KMS-11 (cell line): Measurements from ENCODE around the gene HOXA9.

Source experiments
- H2AFZ ChIP-seq: fragments of 200-600 bp; sonication (generic); 2 replicates; pipeline ENCODE4 v1.6.1; 2016; ENCODE audit warnings: antibody characterized with exemption, mixed run types, low read depth
- H3K27ac ChIP-seq: fragments of 200-600 bp; sonication (generic); 2 replicates; pipeline ENCODE4 v1.6.1; 2016; ENCODE audit warnings: mild to moderate bottlenecking, mixed run types
- H3K27me3 ChIP-seq: fragments of 200-600 bp; sonication (generic); 2 replicates; pipeline ENCODE4 v1.6.1; 2017; ENCODE audit warnings: mild to moderate bottlenecking, low read depth, mixed run types, moderate library complexity; ENCODE audit not compliant: insufficient read depth
- H3K36me3 ChIP-seq: fragments of 200-600 bp; sonication (generic); 2 replicates; pipeline ENCODE4 v1.6.1; 2017; ENCODE audit warnings: mild to moderate bottlenecking, mixed run types; ENCODE audit not compliant: insufficient read depth
- H3K4me1 ChIP-seq: fragments of 200-600 bp; sonication (generic); 2 replicates; pipeline ENCODE4 v1.6.1; 2016; ENCODE audit warnings: mild to moderate bottlenecking, low read depth, mixed run types; ENCODE audit not compliant: poor library complexity, severe bottlenecking
- H3K4me2 ChIP-seq: fragments of 200-600 bp; sonication (generic); 2 replicates; pipeline ENCODE4 v1.7.0; 2016; ENCODE audit warnings: mild to moderate bottlenecking, mixed run types
- H3K4me3 ChIP-seq: fragments of 200-600 bp; sonication (generic); IDR thresholded peaks from 2 replicates; pipeline ENCODE4 v1.6.1; 2017; ENCODE audit warnings: low read depth, low read length, mixed read lengths; ENCODE audit not compliant: insufficient read depth
- H3K79me2 ChIP-seq: fragments of 200-600 bp; sonication (generic); 2 replicates; pipeline ENCODE4 v1.6.1; 2016; ENCODE audit warnings: low read depth, mixed run types; ENCODE audit not compliant: insufficient read depth
- H3K9ac ChIP-seq: fragments of 200-600 bp; sonication (generic); 2 replicates; pipeline ENCODE4 v1.6.1; 2016; ENCODE audit warnings: mild to moderate bottlenecking, mixed run types
- H4K20me1 ChIP-seq: fragments of 200-600 bp; sonication (generic); 2 replicates; pipeline ENCODE4 v1.6.1; 2016; ENCODE audit warnings: mild to moderate bottlenecking, mixed run types; ENCODE audit not compliant: insufficient read depth
- CTCF ChIP-seq: fragments of 200-600 bp; sonication (generic); conservative IDR thresholded peaks from 2 replicates; pipeline ENCODE4 v1.6.1; 2017; ENCODE audit warnings: low read depth, mild to moderate bottlenecking, antibody characterized with exemption, low read length, moderate library complexity, mixed read lengths

The HOXA9 gene

GRCh38 chr7:27130540-27131389 lies 34.6 kb downstream of the HOXA9 start, which contains the start of gene HOXA4:
Gene HOXA4 (minus strand): TSS chr7:27130757. CDS start chr7:27130733, 24 bp downstream.
- Histone ChIP-seq H3K27ac (peak within 1 kb of the TSS; percentile 94), H3K36me3 (no peaks in the 10 kb centered on the region), H3K79me2 (no peaks in the 10 kb centered on the region; the same call in 1 of the 2 replicates), H3K27me3 (no peaks in the 10 kb centered on the region), H3K9ac (peak within 1 kb of the TSS; percentile 94), H2AFZ (peak within 1 kb of the TSS; percentile 79), H3K4me2 (peak within 1 kb of the TSS; percentile 88), H3K4me3 (peak within 1 kb of the TSS; percentile 58), H4K20me1 (no peaks in the 10 kb centered on the region), H3K4me1 (peaks cover 45% of the 10 kb centered on the region)
- no peak for TF ChIP-seq CTCF

DNA sequence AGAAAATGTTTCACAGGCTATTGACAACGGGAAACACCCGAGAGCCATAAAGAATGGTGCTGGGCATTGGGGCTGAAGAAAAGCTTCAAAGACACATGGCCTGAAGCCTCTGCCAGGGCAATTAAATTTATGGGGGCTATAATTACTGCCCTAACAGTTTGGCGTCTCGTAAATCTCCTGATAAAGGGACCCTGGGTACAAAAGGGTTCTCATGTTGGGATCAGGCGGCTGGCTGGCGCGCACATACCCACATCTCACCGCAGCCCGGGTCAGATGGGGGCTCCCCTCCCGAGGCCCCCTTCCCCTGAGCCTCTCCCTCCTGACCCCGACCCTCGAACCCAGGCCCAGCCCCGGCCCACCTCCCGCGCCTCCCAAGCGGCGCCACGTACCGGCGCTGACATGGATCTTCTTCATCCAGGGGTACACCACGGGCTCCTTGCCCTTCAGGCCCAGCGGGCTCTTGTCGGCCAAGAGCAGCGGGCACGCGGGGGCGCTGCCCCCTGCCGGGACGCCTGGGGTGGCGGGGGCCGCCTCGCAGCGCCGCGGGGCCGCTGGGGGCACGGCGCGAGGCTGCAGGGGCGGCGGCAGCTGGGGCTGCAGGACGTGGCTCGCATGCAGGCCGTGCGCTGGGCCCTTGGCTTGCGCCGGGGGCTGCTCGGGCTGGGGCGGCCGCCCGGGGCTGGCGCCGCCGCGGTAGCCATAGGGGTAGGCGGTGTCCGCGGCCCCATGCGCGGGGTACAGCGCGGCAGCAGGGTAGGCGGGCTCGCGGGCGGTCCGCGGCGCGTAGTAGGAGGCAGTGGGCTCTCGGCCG lies 35.4 kb downstream of the HOXA9 start:
- Histone ChIP-seq H3K4me1 (peaks cover 37% of the 10 kb centered on the region), H4K20me1 (no peaks in the 10 kb centered on the region), H3K4me3 (no peak overlapping the region), H2AFZ (peak overlapping the region; percentile 79), H3K27ac (peak overlapping the region; percentile 94), H3K4me2 (peak overlapping the region; percentile 88), H3K36me3 (no peaks in the 10 kb centered on the region), H3K27me3 (no peaks in the 10 kb centered on the region), H3K79me2 (no peaks in the 10 kb centered on the region; the same call in 1 of the 2 replicates), H3K9ac (peak overlapping the region; percentile 94)
- peak; percentile 33 for TF ChIP-seq CTCF

- no peaks in the 10 kb centered on the region for H4K20me1 ChIP-seq
- no peak for TF ChIP-seq CTCF
- no peak overlapping the region for H3K4me3 ChIP-seq
- peak overlapping the region; percentile 79; the same call in 1 of the 2 replicates for H2AFZ ChIP-seq
- no peaks in the 10 kb centered on the region for H3K36me3 ChIP-seq
- H3K9ac ChIP-seq, result peak overlapping the region; percentile 94; the same call in 1 of the 2 replicates
- H3K4me1 ChIP-seq, result peaks cover 28% of the 10 kb centered on the region
- H3K4me2 ChIP-seq, result peak overlapping the region; percentile 88
- no peaks in the 10 kb centered on the region for H3K27me3 ChIP-seq
- peak overlapping the region; percentile 94; the same call in 1 of the 2 replicates for H3K27ac ChIP-seq
- no peaks in the 10 kb centered on the region; the same call in 1 of the 2 replicates for H3K79me2 ChIP-seq
Measured at GRCh38 chr7:27128776-27129728, 36.3 kb downstream of the HOXA9 start.

- H3K27me3 ChIP-seq, result no peaks in the 10 kb centered on the region
- no peaks in the 10 kb centered on the region for H4K20me1 ChIP-seq
- H3K4me2 ChIP-seq, result no peak overlapping the region
- H3K9ac ChIP-seq, result no peak overlapping the region
- H3K36me3 ChIP-seq, result no peaks in the 10 kb centered on the region
- no peaks in the 10 kb centered on the region; the same call in 1 of the 2 replicates for H3K79me2 ChIP-seq
- no peak for TF ChIP-seq CTCF
- no peak overlapping the region for H2AFZ ChIP-seq
- H3K4me3 ChIP-seq, result no peak overlapping the region
- no peak overlapping the region for H3K27ac ChIP-seq
- peaks cover 20% of the 10 kb centered on the region for H3K4me1 ChIP-seq
Measured at GRCh38 chr7:27128034-27128433, 37.3 kb downstream of the HOXA9 start.
